ENCODE results near the gene TMEM129. TPM values are rescaled to one million over a fixed set of nuclear protein-coding genes. Genes with fewer than 3 reads are reported as not detected.

The TMEM129 gene
- total RNA-seq, 1 donor from 2014 or later: 20.0 TPM

- DNase-seq (ENCODE audit: low read depth): no peak
- no peak for FAIRE-seq
- Histone ChIP-seq H3K4me3 (ENCODE audit: low read depth, low read length) (no peak overlapping the region), H3K36me3 (ENCODE audit: control insufficient read depth, insufficient read depth, low read length) (no peaks in the 10 kb centered on the region), H3K27me3 (ENCODE audit: control insufficient read depth, insufficient read depth, low read length) (no peaks in the 10 kb centered on the region)
- TF ChIP-seq CTCF (IDR thresholded peaks at IDR 0.05; ENCODE audit: insufficient read depth, low read length, severe bottlenecking): peak; percentile 33
These were observed 38.7 kb upstream of the TMEM129 start for GRCh38 chr4:1759818-1760223.

- no peak for FAIRE-seq
- H3K36me3 ChIP-seq (ENCODE audit: control insufficient read depth, insufficient read depth, low read length): no peaks in the 10 kb centered on the region
- TF ChIP-seq CTCF (IDR thresholded peaks at IDR 0.05; ENCODE audit: insufficient read depth, low read length, severe bottlenecking): no peak
- DNase-seq (ENCODE audit: low read depth): no peak
- no peak overlapping the region for H3K4me3 ChIP-seq (ENCODE audit: low read depth, low read length)
- H3K27me3 ChIP-seq (ENCODE audit: control insufficient read depth, insufficient read depth, low read length): no peaks in the 10 kb centered on the region
These were observed 38.2 kb upstream of the TMEM129 start for GRCh38 chr4:1759170-1759817.

- Histone ChIP-seq H3K36me3 (ENCODE audit: control insufficient read depth, insufficient read depth, low read length) (no peaks in the 10 kb centered on the region), H3K27me3 (ENCODE audit: control insufficient read depth, insufficient read depth, low read length) (no peaks in the 10 kb centered on the region), H3K4me3 (ENCODE audit: low read depth, low read length) (no peak overlapping the region)
- DNase-seq (ENCODE audit: low read depth) (peak; percentile 38), FAIRE-seq (no peak)
- peak; percentile 7 for TF ChIP-seq CTCF (IDR thresholded peaks at IDR 0.05; ENCODE audit: insufficient read depth, low read length, severe bottlenecking)
These were observed 37.4 kb upstream of the TMEM129 start for GRCh38 chr4:1758306-1759121.

- Histone ChIP-seq H3K27me3 (ENCODE audit: control insufficient read depth, insufficient read depth, low read length) (no peaks in the 10 kb centered on the region), H3K36me3 (ENCODE audit: control insufficient read depth, insufficient read depth, low read length) (no peaks in the 10 kb centered on the region), H3K4me3 (ENCODE audit: low read depth, low read length) (no peak overlapping the region)
- TF ChIP-seq CTCF (IDR thresholded peaks at IDR 0.05; ENCODE audit: insufficient read depth, low read length, severe bottlenecking): no peak
- FAIRE-seq: no peak
- no peak for DNase-seq (ENCODE audit: low read depth)
These were observed 36.7 kb upstream of the TMEM129 start for GRCh38 chr4:1757836-1758235.

- Histone ChIP-seq H3K4me3 (ENCODE audit: low read depth, low read length) (no peak overlapping the region), H3K36me3 (ENCODE audit: control insufficient read depth, insufficient read depth, low read length) (no peaks in the 10 kb centered on the region), H3K27me3 (ENCODE audit: control insufficient read depth, insufficient read depth, low read length) (no peaks in the 10 kb centered on the region)
- DNase-seq (ENCODE audit: low read depth) (no peak), FAIRE-seq (no peak)
- no peak for TF ChIP-seq CTCF (IDR thresholded peaks at IDR 0.05; ENCODE audit: insufficient read depth, low read length, severe bottlenecking)
These were observed 36.0 kb upstream of the TMEM129 start for GRCh38 chr4:1756893-1757779.
